Stimulated activated CD4-positive, alpha-beta T cell treated with anti-CD3 and anti-CD28 coated beads, Interleukin-1b, Interleukin-23, amount 100 ng/mL, for 24 hours (primary cell): ENCODE results near the gene LRRC8B.
"Not testable (repeated sequence)": the region's sequence is repeated elsewhere in the genome, so short reads cannot be mapped to it uniquely, and the experiment has no call there.

Experiments used
- DNase-seq, 4 experiments: peaks; one replicate each; pipeline ENCODE4 v3.0.0-alpha.2; 2020; ENCODE audit warnings: low read depth in 4 of 4, low spot score in 1 of 4

Gene LRRC8B

GRCh38 chr1:89523572-89524368 lies 859 bp upstream of the LRRC8B start:
- DNase-seq = peak in 3 of 4 experiments; percentile 41 to 60 (median 51)

GRCh38 chr1:89525169-89525855 lies 683 bp downstream of the LRRC8B start:
- peak in 2 of 4 experiments; percentile 17 to 21 for DNase-seq

GRCh38 chr1:89527256-89527655 lies 2.6 kb downstream of the LRRC8B start:
- DNase-seq = no peak

GRCh38 chr1:89527750-89528381 lies 3.2 kb downstream of the LRRC8B start:
- DNase-seq = no peak

- DNase-seq = no peak
Observed at GRCh38 chr1:89528382-89528780, 3.8 kb downstream of the LRRC8B start.

GRCh38 chr1:89529196-89529595 lies 4.6 kb downstream of the LRRC8B start:
- DNase-seq = no peak

- DNase-seq = no peak
Observed at GRCh38 chr1:89530444-89531089, 5.9 kb downstream of the LRRC8B start.

- DNase-seq = no peak
Observed at GRCh38 chr1:89531480-89532139, 7.0 kb downstream of the LRRC8B start.

GRCh38 chr1:89532228-89532627 lies 7.6 kb downstream of the LRRC8B start:
- no peak for DNase-seq

GRCh38 chr1:89532866-89533265 lies 8.2 kb downstream of the LRRC8B start:
- no peak for DNase-seq

- DNase-seq = no peak
Observed at GRCh38 chr1:89535537-89535936, 10.9 kb downstream of the LRRC8B start.

GRCh38 chr1:89536555-89537341 lies 12.1 kb downstream of the LRRC8B start:
- DNase-seq = no peak

GRCh38 chr1:89538361-89538760 lies 13.7 kb downstream of the LRRC8B start:
- no peak for DNase-seq

GRCh38 chr1:89539128-89539527 lies 14.5 kb downstream of the LRRC8B start:
- no peak for DNase-seq

- DNase-seq = no peak
Observed at GRCh38 chr1:89540406-89540970, 15.9 kb downstream of the LRRC8B start.

GRCh38 chr1:89542345-89542744 lies 17.7 kb downstream of the LRRC8B start:
- DNase-seq = no peak

- DNase-seq = not testable (repeated sequence)
Observed at GRCh38 chr1:89543632-89544031, 19.0 kb downstream of the LRRC8B start.

GRCh38 chr1:89545264-89546038 lies 20.8 kb downstream of the LRRC8B start:
- DNase-seq = peak in 2 of 4 experiments; percentile 19 to 34
